Osteocyte (in vitro differentiated cells): ENCODE data around the gene KRTAP4-9. TPM values are rescaled to one million over a fixed set of nuclear protein-coding genes. Genes with fewer than 3 reads are reported as not detected.
A peak's percentile ranks its signal among the peaks of the same experiment; 100 is the strongest.
"Not testable (repeated sequence)": the region's sequence is repeated elsewhere in the genome, so short reads cannot be mapped to it uniquely, and the experiment has no call there.

Experiments used
- DNase-seq: peaks from one replicate; pipeline ENCODE4 v3.0.0; 2021; ENCODE audit warnings: mixed read lengths; ENCODE audit not compliant: unreplicated experiment; ENCODE audit errors: extremely low spot score
- H3K27ac Mint-ChIP-seq: one replicate; pipeline ENCODE4 v1.8.0; 2021; ENCODE audit warnings: mild to moderate bottlenecking, mixed read lengths; ENCODE audit not compliant: unreplicated experiment
- H3K27me3 Mint-ChIP-seq: one replicate; pipeline ENCODE4 v1.8.0; 2021; ENCODE audit warnings: mixed read lengths; ENCODE audit not compliant: unreplicated experiment
- H3K36me3 Mint-ChIP-seq: one replicate; pipeline ENCODE4 v1.8.0; 2021; ENCODE audit warnings: mixed read lengths; ENCODE audit not compliant: unreplicated experiment
- H3K4me1 Mint-ChIP-seq: one replicate; pipeline ENCODE4 v1.8.0; 2021; ENCODE audit warnings: mixed read lengths; ENCODE audit not compliant: unreplicated experiment
- H3K4me3 Mint-ChIP-seq: one replicate; pipeline ENCODE4 v1.8.0; 2021; ENCODE audit warnings: mild to moderate bottlenecking, moderate library complexity, mixed read lengths; ENCODE audit not compliant: unreplicated experiment
- H3K9me3 Mint-ChIP-seq: one replicate; pipeline ENCODE4 v1.8.0; 2021; ENCODE audit warnings: mixed read lengths; ENCODE audit not compliant: unreplicated experiment
- long read RNA-seq: library from polyadenylated mRNA; unstranded; transcript quantifications from one replicate; pipeline ENCODE4 v2.0.0, GENCODE V29; 2021
- total RNA-seq: library from RNA; stranded (reverse); gene quantifications from 2 replicates; pipeline ENCODE4 v1.2.1, GENCODE V29; 2021
- TF ChIP-seq, protein P1 (sequence below): fragments of 200-600 bp; sonication (generic); IDR thresholded peaks from 2 replicates; pipeline ENCODE4 v1.5.0; 2021; ENCODE audit warnings: antibody characterized with exemption, mild to moderate bottlenecking, moderate library complexity

Gene KRTAP4-9
- total RNA-seq, result not detected in 2 replicates
- long read RNA-seq, result 0 reads

DNA sequence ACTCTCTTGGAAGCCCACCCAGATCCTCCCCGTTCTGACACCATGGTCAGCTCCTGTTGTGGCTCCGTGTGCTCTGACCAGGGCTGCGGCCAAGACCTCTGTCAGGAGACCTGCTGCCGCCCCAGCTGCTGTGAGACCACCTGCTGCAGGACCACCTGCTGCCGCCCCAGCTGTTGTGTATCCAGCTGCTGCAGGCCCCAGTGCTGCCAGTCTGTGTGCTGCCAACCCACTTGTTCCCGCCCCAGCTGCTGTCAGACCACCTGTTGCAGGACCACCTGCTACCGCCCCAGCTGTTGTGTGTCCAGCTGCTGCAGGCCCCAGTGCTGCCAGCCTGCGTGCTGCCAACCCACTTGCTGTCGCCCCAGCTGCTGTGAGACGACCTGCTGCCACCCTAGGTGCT, at the start of gene KRTAP4-9:
Gene KRTAP4-9, plus strand, starts transcription at position 43 of the 400 bp plus-strand sequence. Its CDS starts 0 bp downstream, at position 43.
- Mint-ChIP-seq H3K4me1 (peaks cover 30% of the 10 kb centered on the region), H3K27ac (peak within 1 kb of the TSS; percentile 27)
- H3K9me3 Mint-ChIP-seq, H3K36me3 Mint-ChIP-seq, H3K27me3 Mint-ChIP-seq, H3K4me3 Mint-ChIP-seq, DNase-seq: not testable (repeated sequence)

DNA sequence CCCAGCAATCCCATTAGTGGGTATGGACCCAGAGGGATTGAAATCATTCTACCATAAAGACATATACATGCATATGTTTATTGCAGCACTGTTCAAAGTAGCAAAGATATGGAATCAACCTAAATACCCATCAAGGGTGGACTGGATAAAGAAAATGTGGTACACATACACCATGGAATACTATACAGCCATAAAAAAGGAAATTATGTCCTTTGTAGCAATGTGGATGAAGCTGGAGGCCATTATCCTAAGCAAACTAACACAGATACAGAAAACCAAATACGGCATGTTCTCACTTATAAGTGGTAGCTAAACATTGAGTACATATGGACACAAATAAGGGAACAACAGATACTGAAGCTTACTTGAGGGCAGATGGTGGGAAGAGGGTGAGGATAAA, 47.6 kb upstream of the KRTAP4-9 start:
- H3K36me3 Mint-ChIP-seq, result peaks cover 4% of the 10 kb centered on the region
- no peak for DNase-seq
- peaks cover 10% of the 10 kb centered on the region for H3K9me3 Mint-ChIP-seq
- H3K27ac Mint-ChIP-seq, result no peak overlapping the region
- peaks cover 36% of the 10 kb centered on the region for H3K4me1 Mint-ChIP-seq
- TF ChIP-seq, protein P1, sequence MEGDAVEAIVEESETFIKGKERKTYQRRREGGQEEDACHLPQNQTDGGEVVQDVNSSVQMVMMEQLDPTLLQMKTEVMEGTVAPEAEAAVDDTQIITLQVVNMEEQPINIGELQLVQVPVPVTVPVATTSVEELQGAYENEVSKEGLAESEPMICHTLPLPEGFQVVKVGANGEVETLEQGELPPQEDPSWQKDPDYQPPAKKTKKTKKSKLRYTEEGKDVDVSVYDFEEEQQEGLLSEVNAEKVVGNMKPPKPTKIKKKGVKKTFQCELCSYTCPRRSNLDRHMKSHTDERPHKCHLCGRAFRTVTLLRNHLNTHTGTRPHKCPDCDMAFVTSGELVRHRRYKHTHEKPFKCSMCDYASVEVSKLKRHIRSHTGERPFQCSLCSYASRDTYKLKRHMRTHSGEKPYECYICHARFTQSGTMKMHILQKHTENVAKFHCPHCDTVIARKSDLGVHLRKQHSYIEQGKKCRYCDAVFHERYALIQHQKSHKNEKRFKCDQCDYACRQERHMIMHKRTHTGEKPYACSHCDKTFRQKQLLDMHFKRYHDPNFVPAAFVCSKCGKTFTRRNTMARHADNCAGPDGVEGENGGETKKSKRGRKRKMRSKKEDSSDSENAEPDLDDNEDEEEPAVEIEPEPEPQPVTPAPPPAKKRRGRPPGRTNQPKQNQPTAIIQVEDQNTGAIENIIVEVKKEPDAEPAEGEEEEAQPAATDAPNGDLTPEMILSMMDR, result no peak
- H3K4me3 Mint-ChIP-seq, result no peak overlapping the region
- no peaks in the 10 kb centered on the region for H3K27me3 Mint-ChIP-seq

DNA sequence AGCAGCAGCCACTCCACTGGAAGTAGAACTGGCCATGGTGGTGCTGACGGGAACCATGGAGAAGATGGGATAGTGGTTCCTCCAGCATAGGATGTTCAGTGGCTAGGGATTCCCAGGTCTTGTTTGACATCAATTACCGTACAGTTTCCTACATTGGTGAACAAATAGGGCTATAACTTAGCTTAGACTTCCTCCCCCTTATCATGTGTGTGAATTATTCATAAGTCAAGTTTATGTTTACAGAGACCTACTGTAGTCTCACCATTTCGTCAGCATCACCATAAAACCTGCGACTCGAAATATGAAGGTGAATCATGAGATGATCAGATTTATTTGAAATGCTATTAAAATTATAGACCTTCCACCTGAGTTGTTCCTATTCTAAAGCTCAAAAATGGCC, 46.4 kb upstream of the KRTAP4-9 start:
- peaks cover 7% of the 10 kb centered on the region for H3K9me3 Mint-ChIP-seq
- no peak overlapping the region for H3K27ac Mint-ChIP-seq

DNA sequence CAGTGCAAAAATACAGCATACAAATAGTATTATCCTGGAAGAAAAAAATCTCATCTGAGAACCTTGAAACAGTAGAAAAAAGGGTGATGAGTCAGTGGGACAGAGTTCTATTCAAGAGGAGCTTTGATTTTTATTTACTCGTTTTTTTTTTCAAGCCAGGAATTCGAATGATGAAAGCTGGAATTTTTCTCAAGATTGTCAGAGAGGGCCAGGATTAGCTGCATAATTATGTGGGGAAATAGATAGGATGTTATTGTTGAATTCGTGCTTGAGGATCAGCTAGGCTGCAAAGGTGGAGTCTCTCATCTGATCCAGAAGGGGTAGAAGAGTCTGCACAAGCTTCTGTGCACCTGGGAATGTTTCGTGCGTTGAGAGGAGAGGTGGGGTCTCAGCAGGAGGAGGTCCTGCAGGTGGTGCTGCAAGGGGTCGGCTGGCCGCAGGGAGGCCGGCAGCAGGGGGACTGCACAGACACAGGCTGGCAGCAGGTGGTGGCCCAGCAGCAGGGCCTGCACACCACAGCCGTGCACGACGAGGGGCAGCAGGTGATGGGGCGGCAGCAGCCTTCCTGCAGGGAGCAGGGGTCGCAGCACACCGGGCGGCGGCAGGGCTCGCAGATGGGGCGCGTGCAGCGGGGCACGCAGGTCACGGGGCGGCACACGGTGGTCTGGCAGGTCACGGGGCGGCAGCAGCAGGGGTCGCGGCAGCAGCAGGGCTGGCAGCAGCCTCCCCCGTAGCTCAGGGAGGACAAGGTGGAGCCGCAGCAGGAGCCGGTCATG, 45.7 kb upstream of the KRTAP4-9 start:
- DNase-seq, H3K9me3 Mint-ChIP-seq, H3K27me3 Mint-ChIP-seq, H3K36me3 Mint-ChIP-seq, H3K4me3 Mint-ChIP-seq: not testable (repeated sequence)
- Mint-ChIP-seq H3K4me1 (peaks cover 49% of the 10 kb centered on the region), H3K27ac (peak overlapping the region; percentile 90)

More for the DNA sequence above, 46.4 kb upstream of the KRTAP4-9 start:
- no peaks in the 10 kb centered on the region for H3K27me3 Mint-ChIP-seq
- TF ChIP-seq, protein P1, result no peak
- H3K4me1 Mint-ChIP-seq, result peaks cover 45% of the 10 kb centered on the region
- H3K4me3 Mint-ChIP-seq, result no peak overlapping the region
- no peak for DNase-seq
- H3K36me3 Mint-ChIP-seq, result no peaks in the 10 kb centered on the region

DNA sequence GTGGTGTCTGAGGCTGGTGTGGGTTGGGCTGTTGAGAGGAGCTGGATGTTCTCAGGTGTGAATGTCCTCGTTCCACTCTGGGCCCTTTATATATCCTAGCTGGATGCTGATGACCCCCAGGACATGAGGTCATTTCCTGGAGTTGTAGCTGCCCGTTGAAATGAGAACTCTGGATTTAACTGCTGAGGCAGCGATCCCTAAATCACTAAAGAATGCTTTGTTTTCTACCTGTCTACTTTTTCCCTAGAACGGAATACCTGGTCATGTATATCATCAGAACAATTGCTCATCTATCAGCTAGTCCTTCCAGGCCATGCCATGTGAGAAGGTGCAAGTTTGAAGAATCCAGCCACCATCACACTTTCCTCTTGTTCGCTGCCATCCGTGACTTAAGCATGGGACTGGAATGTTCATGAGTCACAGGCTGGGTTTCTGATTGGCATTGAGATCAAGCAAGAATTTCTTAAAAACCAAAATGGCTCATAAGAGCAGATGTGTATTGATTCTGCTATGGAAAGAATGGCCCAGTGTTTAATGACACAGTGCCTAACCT, 45.1 kb upstream of the KRTAP4-9 start, which contains the start of gene KRTAP2-3:
Gene KRTAP2-3, minus strand, starts transcription at position 63 of the 553 bp plus-strand sequence. CDS start 64 bp downstream, outside the sequence.
- Mint-ChIP-seq H3K36me3 (no peaks in the 10 kb centered on the region), H3K4me1 (peaks cover 49% of the 10 kb centered on the region), H3K9me3 (peaks cover 6% of the 10 kb centered on the region), H3K27ac (peak within 1 kb of the TSS; percentile 90), H3K4me3 (peak within 1 kb of the TSS; percentile 28), H3K27me3 (no peaks in the 10 kb centered on the region)
- DNase-seq, result no peak
- TF ChIP-seq, protein P1, result no peak

DNA sequence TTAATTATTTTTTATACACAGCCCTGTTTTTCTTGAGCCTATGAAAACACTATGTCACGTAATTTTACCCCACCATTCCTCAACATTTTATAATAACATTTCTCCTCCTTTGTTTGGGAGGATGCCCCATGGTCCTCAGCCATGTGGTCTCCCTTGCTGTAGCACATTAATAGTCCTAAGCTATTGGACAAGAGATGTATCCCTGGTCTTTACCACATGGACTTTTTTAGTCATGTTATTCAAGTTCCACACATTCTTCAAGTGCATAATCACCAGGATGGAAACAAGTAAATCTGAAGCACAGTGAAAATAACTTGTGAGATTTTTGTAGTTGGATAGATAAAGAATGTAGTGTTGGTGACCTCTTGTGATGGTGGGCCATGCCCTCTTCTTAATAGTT, 43.2 kb upstream of the KRTAP4-9 start:
- DNase-seq, result no peak
- Mint-ChIP-seq H3K27me3 (no peaks in the 10 kb centered on the region), H3K9me3 (peaks cover 6% of the 10 kb centered on the region), H3K36me3 (no peaks in the 10 kb centered on the region), H3K4me3 (no peak overlapping the region), H3K27ac (peak overlapping the region; percentile 90), H3K4me1 (peaks cover 49% of the 10 kb centered on the region)
- TF ChIP-seq, protein P1, result no peak
